Central memory CD8-positive, alpha-beta T cell (primary cell): ENCODE data around the gene DHX16.

ENCODE experiments used
- ATAC-seq: fragments of 150-1000 bp; cut with Tn5 transposase; replicated peaks from 2 replicates; pipeline ENCODE4 v1.10.0; 2022; ENCODE audit warnings: mild to moderate bottlenecking, moderate FRiP score, moderate number of reproducible peaks; ENCODE audit not compliant: poor library complexity, severe bottlenecking; ENCODE audit errors: extremely low read depth
- DNase-seq, 2 donors: peaks; one replicate each; pipeline ENCODE4 v3.0.0; 2021; ENCODE audit warnings: low spot score in 2 of 2
- H3K27ac Mint-ChIP-seq: one replicate; pipeline ENCODE4 v1.8.0; 2022; ENCODE audit warnings: low read depth, mild to moderate bottlenecking, moderate library complexity, mixed read lengths
- H3K27me3 Mint-ChIP-seq: one replicate; pipeline ENCODE4 v1.8.0; 2022; ENCODE audit warnings: mixed read lengths
- H3K36me3 Mint-ChIP-seq: one replicate; pipeline ENCODE4 v1.8.0; 2022; ENCODE audit warnings: mild to moderate bottlenecking, moderate library complexity, mixed read lengths; ENCODE audit not compliant: insufficient read depth
- H3K4me1 Mint-ChIP-seq: one replicate; pipeline ENCODE4 v1.8.0; 2022; ENCODE audit warnings: mixed read lengths
- H3K4me3 Mint-ChIP-seq: one replicate; pipeline ENCODE4 v1.8.0; 2022; ENCODE audit warnings: mild to moderate bottlenecking, moderate library complexity, mixed read lengths
- H3K9me3 Mint-ChIP-seq: one replicate; pipeline ENCODE4 v1.8.0; 2022; ENCODE audit warnings: mixed read lengths

DHX16 gene

DNA sequence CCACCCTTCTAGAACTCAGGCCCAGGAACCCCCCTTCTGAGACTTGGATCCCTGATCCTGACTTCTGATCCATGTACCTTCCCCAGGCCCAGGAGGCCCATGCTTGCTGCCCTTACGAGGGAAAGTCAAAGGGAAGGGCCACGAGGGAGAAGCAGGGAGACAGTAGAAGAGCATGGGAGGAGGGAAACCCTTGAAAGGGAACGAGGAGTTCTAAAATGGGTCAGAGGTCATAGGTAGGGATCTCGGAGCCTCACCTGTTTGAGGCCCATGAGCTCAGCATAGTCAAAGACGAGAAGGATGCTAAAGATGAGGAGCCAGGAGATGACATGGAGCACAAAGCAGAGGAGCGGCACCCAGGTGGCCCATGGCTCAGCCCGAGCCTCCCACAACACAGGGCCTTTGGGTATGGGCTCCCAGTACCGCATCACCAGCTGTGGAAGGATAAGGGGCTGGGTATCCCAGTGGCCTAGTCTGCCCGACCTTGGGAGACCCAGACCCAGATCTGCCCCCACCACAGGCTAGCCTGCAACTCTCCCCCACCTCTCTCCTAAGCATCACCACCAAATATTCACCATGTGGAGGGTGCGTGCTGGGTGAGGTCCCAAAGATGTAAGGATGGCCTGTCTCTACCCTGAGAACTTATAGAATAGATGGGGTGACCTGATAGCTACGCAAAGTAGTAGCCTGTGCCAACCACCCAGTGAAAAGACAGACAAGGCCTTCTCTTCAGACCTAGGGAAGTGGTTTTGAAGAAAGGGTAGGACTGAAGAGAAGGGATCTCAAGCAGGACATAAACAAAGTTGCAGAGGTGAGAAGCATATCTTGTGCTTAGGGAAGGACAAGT lies 16.4 kb upstream of the DHX16 start:
- H3K4me1 Mint-ChIP-seq, result peaks cover 68% of the 10 kb centered on the region
- no peaks in the 10 kb centered on the region for H3K9me3 Mint-ChIP-seq
- H3K4me3 Mint-ChIP-seq, result peak overlapping the region; percentile 92
- H3K27ac Mint-ChIP-seq, result peak overlapping the region; percentile 99
- ATAC-seq, result no peak
- H3K27me3 Mint-ChIP-seq, result no peaks in the 10 kb centered on the region
- DNase-seq, result no peak
- H3K36me3 Mint-ChIP-seq, result peaks cover 17% of the 10 kb centered on the region

DNA sequence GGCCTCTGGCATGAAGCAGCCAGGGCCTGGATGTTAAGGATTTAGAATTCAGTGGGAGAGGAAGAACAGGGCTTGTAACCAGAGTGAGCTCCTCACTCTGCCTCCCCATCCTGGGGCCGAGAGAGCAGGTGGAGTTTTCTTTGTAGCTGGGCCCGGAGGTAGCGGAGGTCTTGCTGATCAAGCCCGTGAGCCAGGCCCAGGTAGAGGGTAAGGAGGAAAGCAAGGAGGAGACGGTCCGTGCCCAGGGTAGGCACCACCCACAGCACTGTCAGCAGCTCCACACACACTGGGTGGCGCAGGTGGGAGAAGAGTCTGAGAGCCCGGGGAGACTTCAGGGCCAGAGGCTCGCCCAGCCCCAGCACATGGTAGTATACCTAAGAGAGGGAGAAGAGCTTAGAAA lies 15.8 kb upstream of the DHX16 start:
- Mint-ChIP-seq H3K36me3 (peaks cover 17% of the 10 kb centered on the region), H3K9me3 (no peaks in the 10 kb centered on the region), H3K4me1 (peaks cover 68% of the 10 kb centered on the region), H3K27me3 (no peaks in the 10 kb centered on the region), H3K27ac (peak overlapping the region; percentile 99), H3K4me3 (peak overlapping the region; percentile 92)
- ATAC-seq (no peak), DNase-seq (no peak)

DNA sequence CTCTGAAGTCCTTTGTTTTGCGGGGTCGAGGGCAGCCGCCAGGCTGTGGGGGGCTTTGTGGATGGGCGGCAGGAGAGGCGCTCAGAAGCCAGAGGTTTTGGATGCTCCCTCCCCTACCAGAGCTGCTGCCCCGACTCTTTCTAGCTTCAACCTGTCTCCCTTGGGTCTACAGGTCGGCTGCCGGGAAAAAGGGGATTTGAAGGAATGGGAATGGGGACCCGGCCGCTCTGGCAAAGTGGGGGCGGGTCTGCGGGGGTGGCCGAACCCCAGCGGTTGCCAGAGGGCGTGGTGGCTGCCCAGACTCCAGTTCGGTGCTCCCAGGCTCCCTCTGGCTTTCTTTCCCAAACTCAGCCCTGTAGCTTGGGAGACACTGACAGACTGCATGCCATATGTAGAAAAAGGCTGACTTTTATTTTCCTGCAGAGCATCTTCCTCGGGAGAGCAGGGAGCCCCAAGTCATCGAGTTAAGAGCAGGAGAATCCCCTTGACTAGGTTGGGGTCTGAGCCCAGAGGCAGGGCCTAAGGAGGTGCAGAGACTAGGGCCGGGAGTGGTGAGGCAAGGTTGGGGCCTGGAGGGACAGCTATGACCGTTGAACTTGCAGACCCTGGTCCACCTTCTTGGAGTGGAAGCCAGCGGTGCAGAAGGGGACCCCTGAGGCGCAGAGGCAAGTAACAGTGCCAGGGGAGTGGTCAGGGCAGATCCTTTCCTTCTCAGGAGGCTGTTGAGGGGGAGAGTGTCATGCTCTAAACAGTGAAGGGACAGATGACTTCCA lies 15.0 kb upstream of the DHX16 start:
- Mint-ChIP-seq H3K4me3 (peak overlapping the region; percentile 92), H3K27ac (peak overlapping the region; percentile 99), H3K36me3 (peaks cover 18% of the 10 kb centered on the region), H3K27me3 (no peaks in the 10 kb centered on the region), H3K9me3 (no peaks in the 10 kb centered on the region), H3K4me1 (peaks cover 71% of the 10 kb centered on the region)
- ATAC-seq, result no peak
- DNase-seq, result no peak

DNA sequence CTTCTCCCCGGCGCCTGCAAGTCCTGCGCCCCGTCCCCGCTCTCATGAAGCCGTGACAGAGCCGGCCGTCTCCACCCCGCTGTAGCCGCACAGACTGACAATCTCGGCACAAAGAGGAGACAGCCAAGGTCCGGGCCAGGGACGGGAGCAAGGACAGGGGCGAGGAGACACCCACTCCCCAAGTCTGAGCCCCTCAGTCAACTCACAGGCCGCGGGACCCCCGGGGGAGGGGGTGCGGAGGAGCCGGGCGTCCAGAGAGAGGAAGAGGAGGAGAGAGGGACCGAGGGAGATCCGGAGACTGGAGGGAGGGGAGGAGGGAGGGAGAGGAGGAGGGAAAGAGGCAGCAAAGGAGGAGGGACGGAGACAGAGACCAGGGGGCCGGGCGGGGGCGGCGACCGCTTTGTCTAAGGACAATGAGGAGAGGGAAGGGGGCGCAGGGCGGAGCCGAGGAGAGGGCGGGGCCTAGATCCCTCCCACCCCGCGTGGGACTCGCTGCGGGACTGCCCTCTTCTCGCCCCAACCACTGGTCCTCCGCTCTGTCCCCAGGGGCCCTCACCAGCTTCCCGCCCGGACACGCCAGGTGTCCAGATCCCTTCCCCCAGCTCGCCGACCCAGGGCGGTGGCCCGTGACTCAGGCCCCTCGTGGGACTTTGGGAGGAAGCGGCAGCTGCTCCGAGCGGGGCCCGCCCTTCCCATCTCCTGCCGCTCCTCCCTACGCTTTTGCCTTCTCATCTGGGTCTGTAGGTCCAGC lies 14.3 kb upstream of the DHX16 start:
- peak overlapping the region; percentile 99 for H3K27ac Mint-ChIP-seq
- H3K4me1 Mint-ChIP-seq, result peaks cover 75% of the 10 kb centered on the region
- H3K27me3 Mint-ChIP-seq, result no peaks in the 10 kb centered on the region
- peaks cover 25% of the 10 kb centered on the region for H3K36me3 Mint-ChIP-seq
- ATAC-seq (peak; percentile 13), DNase-seq (peak in 1 of 2 donors; percentile 33)
- H3K4me3 Mint-ChIP-seq, result peak overlapping the region; percentile 92
- no peaks in the 10 kb centered on the region for H3K9me3 Mint-ChIP-seq

DNA sequence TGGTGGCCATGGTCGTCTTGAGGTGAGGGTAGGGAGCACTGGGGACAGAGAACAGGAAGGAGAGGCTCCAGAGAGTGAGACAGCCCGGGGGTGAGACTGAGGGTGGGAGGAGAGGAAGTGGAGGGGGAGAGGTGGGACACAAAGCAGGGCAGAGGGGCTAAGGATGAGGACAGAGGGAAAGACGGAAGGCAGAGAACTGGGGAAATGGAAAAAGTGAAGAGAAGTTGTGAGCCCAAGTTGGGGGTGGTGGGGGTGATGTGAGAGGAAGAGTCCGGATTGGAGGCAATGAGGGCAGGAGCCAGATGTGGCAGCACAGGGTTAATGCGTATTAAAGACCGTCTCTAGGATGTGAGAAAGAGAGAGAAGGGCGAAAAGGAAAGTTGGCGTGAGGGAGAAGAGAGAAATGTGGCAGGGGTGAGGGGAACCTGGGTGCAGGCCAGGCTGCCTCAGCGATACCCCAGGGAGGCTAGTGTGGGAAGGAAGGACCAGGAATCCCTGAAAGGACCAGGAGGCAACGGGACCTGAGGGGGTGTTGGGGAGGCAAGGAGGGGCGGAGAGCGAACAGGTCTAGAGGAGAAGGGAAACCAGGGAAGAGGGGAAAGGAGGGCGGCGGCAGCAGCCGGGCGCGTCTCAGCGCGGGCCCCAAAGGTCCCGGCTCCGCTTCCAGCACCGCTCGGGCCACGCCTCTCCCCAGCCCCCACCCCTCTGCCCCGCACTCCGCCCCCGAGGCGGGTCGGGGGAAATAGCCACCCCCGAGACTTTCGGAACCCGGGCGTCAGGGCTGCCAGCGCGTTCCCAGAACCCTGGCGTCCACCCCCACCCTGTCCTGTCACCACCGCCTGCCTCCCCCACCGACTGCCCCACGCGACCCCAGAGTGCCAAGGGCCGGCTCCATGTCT lies 13.5 kb upstream of the DHX16 start, which contains the start of gene PPP1R18:
Gene PPP1R18 (minus strand): TSS at position 637 of the 899 bp plus-strand sequence. CDS start 627 bp downstream, at position 10.
- DNase-seq (peak; percentile 53 to 59), ATAC-seq (peak; percentile 48)
- Mint-ChIP-seq H3K36me3 (peaks cover 34% of the 10 kb centered on the region), H3K27ac (peak within 1 kb of the TSS; percentile 99), H3K9me3 (no peaks in the 10 kb centered on the region), H3K27me3 (no peaks in the 10 kb centered on the region), H3K4me3 (peak within 1 kb of the TSS; percentile 92), H3K4me1 (peaks cover 75% of the 10 kb centered on the region)

DNA sequence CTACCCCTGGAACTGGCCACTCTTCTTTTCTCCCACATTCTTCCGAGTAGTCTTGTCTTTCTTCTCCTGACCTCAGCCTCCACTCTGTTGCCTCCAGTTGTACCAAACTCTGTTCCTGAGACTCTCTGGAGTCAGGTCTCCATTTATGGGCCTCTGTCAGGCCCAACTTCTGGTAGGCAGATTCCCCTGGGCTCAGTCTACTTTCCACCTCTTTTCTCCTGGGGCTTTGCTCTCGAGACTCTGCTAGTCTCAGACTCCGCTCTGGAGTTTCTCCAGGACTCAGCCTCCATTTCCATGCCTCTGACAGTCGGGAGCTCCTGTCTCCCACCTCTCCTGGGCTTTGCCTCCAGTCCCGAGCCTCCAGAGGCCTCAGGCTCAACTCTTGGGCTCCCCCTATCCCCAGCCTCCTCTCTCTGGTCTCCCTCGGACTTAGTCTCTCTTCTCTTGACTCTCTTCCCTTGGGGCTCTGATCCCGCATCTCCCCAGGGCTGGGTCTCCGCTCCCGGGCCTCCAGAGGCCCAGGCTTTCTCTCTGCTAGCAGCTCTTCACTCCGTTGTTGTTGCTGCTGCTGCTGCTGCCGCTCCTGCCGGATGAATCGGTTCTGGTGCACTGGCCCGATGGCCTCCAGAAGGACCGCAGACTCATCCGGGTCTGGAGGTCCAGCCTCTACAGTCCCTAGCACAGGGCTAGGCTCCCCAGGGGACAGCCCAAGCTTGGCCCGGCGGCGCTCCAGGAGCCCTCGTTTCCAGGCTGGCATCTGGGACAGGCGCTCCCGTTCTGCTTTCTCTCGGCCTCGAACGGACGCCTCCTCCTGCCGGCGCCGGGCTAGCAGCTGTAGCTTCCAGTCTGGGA lies 12.6 kb upstream of the DHX16 start:
- H3K36me3 Mint-ChIP-seq, result peaks cover 39% of the 10 kb centered on the region
- DNase-seq, result no peak
- ATAC-seq, result no peak

DNA sequence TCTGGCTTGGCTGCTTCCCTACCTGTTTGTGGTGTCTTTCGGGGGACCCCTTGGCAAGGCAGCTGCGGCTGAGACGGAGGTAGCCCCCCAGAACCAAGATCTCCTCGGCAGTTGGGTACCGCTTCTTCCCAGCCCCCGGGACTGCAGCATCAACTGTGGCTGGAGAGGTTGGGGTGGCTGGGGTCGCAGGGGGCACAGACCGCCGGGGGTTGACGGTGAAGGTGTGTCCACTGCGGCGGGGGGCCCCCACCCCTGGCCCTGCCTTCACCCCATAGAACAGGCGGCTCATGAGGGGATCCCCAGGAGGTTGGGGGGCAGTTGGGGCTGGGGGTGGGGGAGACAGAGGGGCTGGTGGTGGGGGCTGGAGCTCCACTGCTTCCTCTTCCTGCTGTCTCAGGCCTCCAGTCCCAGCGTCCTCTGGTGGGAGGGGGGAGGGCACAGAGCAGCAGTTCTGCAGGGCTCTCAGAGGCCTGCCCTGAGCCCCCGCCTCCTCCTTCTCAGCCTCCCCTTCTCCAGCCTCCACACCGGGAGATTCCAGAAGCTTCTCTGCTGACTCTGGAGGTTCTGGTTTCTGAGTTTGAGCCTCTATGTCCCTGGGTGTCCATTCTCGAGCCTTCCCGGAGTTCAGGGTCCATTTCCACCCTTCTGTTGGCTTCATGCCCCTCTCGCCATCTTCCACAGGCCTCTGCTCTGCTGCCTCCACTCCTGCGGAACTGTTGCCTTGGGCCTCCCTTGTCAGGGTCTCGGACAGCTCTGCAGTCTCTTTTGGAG lies 11.8 kb upstream of the DHX16 start:
- peaks cover 74% of the 10 kb centered on the region for H3K4me1 Mint-ChIP-seq
- no peak for ATAC-seq

More for the DNA sequence above, 12.6 kb upstream of the DHX16 start:
- peak overlapping the region; percentile 92 for H3K4me3 Mint-ChIP-seq
- H3K4me1 Mint-ChIP-seq, result peaks cover 74% of the 10 kb centered on the region
- no peaks in the 10 kb centered on the region for H3K9me3 Mint-ChIP-seq
- H3K27ac Mint-ChIP-seq, result peak overlapping the region; percentile 99
- H3K27me3 Mint-ChIP-seq, result no peaks in the 10 kb centered on the region

DNA sequence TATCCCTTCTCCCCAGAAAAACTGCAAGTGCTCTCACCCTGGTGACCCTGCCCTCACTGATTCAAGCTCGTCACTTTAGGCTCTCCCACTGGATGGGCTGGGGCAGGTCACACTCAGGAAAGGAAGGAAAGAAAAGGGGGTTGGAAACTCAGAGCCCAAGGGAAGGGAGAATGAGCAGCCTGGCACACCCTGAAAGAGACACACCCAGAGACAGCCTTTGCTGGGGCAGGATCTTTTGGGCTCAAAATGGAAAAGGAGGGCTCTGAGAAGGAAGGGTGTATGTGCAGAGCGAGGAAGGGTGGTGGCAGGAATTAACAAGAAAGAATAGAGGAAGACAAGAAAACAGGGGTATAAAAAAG lies 11.2 kb upstream of the DHX16 start:
- Mint-ChIP-seq H3K4me1 (peaks cover 74% of the 10 kb centered on the region), H3K4me3 (peak overlapping the region; percentile 92), H3K36me3 (peaks cover 48% of the 10 kb centered on the region), H3K27ac (peak overlapping the region; percentile 99), H3K27me3 (no peaks in the 10 kb centered on the region), H3K9me3 (no peaks in the 10 kb centered on the region)
- DNase-seq (no peak), ATAC-seq (no peak)

More for the DNA sequence above, 11.8 kb upstream of the DHX16 start:
- H3K27me3 Mint-ChIP-seq, result no peaks in the 10 kb centered on the region
- DNase-seq, result no peak
- peak overlapping the region; percentile 92 for H3K4me3 Mint-ChIP-seq
- H3K27ac Mint-ChIP-seq, result peak overlapping the region; percentile 99
- H3K36me3 Mint-ChIP-seq, result peaks cover 42% of the 10 kb centered on the region
- H3K9me3 Mint-ChIP-seq, result no peaks in the 10 kb centered on the region

DNA sequence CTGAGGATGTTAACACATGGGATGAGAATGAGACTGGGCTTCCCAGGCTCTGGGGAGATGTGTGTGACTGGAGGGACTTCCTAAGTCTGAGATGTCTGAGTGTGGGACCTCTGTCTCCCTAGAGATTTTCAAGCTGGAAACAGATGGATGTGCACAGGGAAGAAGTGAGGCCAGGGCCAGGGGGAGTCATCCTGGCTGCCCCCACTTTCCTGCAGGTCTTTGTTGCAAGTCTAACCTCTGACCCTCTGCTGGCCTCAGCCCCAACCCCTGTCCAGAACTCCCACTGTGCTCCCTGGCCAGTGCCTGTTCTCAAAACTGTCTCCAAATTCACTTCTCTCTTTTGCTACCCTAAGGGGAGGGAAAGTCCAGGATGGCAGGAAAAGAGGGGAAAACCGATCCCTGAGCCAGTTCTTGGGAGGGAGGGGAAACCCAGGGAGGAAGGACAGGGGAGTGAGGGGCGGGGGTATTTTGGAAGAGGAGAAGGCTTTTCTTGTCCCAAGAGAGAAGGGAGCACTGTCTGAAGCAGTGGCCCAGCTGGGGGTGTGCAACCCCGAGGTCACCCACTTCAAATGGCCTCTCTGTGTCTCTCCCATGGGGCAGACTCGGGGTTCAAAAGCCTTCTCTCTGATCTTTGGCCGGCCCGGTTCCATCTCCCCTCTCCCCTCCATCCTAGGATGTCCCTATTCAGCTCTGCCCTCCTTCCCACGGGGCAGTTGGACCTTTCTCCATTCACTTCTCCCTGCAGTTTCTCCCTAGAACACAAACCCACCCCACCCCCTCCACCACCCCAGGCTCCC lies 10.6 kb upstream of the DHX16 start:
- Mint-ChIP-seq H3K4me1 (peaks cover 71% of the 10 kb centered on the region), H3K9me3 (no peaks in the 10 kb centered on the region), H3K27me3 (no peaks in the 10 kb centered on the region), H3K4me3 (peak overlapping the region; percentile 92), H3K36me3 (peaks cover 54% of the 10 kb centered on the region), H3K27ac (peak overlapping the region; percentile 99)
- no peak for ATAC-seq
- DNase-seq, result no peak
